Suprapubic skin (tissue), 4 donors: ENCODE data around the gene SLC50A1.

Source experiments
- CTCF ChIP-seq, 2 donors: fragments of 200-600 bp in 1 of 2; fragments of 450-650 bp in 1 of 2; sonication (generic) in 1 of 2; IDR thresholded peaks; one replicate each; pipeline ENCODE4 v1.5.1; 2016 to 2019; ENCODE audit warnings: antibody characterized with exemption in 2 of 2, mild to moderate bottlenecking in 1 of 2, moderate library complexity in 1 of 2
- POLR2A ChIP-seq, 2 donors: fragments of 450-650 bp; IDR thresholded peaks; one replicate each; pipeline ENCODE4 v1.6.1; 2017; ENCODE audit warnings: antibody characterized with exemption in 2 of 2, mild to moderate bottlenecking in 2 of 2, moderate library complexity in 2 of 2
- POLR2AphosphoS5 ChIP-seq, 3 donors: sonication (generic); formaldehyde crosslinking; IDR thresholded peaks; one replicate each; pipeline ENCODE4 v1.6.1; 2017; ENCODE audit warnings: antibody characterized with exemption in 3 of 3

GRCh38 chr1:155185783-155186066 lies 50.1 kb downstream of the SLC50A1 start:
- TF ChIP-seq POLR2AphosphoS5 (IDR thresholded peaks at IDR 0.05): no peak
- no peak for TF ChIP-seq POLR2A (IDR thresholded peaks at IDR 0.05)
- TF ChIP-seq CTCF (IDR thresholded peaks at IDR 0.05): no peak
